NCI-H2107 treated with DMSO at 0.1 percent for 48 hours (cell line): Measurements from ENCODE around the gene ZNF142.
A peak's percentile ranks its signal among the peaks of the same experiment; 100 is the strongest.

Experiments
- DNase-seq: peaks from one replicate; lab custom pipeline; 2025; ENCODE audit not compliant: unreplicated experiment; lab: John Stamatoyannopoulos, UW

ZNF142 gene, protein sequence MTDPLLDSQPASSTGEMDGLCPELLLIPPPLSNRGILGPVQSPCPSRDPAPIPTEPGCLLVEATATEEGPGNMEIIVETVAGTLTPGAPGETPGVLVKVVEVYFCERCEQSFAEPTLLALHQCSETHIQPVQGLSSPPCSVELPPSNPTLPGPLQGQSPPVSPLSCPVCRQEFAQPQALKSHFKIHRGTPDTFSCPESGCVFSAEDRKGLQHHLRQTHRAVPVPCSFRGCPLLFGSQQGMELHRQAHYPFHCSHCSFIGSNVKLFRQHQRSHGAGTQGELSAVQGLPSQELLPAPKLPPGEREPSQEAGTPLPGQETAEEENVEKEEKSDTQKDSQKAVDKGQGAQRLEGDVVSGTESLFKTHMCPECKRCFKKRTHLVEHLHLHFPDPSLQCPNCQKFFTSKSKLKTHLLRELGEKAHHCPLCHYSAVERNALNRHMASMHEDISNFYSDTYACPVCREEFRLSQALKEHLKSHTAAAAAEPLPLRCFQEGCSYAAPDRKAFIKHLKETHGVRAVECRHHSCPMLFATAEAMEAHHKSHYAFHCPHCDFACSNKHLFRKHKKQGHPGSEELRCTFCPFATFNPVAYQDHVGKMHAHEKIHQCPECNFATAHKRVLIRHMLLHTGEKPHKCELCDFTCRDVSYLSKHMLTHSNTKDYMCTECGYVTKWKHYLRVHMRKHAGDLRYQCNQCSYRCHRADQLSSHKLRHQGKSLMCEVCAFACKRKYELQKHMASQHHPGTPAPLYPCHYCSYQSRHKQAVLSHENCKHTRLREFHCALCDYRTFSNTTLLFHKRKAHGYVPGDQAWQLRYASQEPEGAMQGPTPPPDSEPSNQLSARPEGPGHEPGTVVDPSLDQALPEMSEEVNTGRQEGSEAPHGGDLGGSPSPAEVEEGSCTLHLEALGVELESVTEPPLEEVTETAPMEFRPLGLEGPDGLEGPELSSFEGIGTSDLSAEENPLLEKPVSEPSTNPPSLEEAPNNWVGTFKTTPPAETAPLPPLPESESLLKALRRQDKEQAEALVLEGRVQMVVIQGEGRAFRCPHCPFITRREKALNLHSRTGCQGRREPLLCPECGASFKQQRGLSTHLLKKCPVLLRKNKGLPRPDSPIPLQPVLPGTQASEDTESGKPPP (N-terminal part only)

DNA sequence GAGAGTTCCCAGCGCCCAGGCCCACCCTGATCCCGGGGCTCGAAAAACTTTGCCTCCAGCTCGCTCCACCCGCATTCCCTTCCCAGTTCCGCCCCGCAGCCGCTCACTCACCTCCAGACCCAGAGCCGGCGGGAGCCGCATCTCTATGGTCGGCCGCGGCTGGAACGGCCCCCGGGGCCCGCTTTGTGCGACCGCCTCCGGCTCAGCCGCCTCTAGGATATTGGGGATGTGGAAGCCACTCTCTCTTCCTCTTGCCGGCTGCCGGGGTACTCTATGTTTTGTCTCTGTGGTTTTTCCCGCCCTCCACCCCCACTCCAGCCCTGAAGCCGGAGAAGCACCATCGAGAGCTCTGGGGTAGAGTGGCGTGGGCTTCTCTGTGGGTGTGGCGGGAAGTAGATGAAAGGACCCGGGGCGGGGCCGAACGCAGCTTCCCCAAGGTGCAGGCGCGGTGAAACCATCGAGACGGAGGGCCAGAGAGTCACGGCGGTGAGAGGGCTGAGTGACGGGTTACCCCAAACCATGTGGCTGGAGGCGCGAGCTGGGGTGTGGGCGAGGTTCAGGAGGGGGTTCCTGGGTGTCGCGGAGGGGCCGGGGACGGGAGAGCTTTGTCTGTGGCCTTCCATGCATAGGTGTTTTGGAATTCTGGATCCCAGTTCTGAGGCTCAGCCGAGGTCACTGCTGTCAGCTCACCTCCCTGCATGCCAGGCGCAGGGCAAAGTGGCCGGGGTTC is at the start of gene ZNF142, which contains the start of gene BCS1L:
Gene ZNF142, minus strand, starts transcription at position 366 of the 730 bp plus-strand sequence. CDS start 3,194 bp downstream, outside the sequence.
Gene BCS1L, plus strand, starts transcription at position 426 of the 730 bp plus-strand sequence. CDS start 1,305 bp downstream, outside the sequence.
- peak; percentile 82 for DNase-seq

DNA sequence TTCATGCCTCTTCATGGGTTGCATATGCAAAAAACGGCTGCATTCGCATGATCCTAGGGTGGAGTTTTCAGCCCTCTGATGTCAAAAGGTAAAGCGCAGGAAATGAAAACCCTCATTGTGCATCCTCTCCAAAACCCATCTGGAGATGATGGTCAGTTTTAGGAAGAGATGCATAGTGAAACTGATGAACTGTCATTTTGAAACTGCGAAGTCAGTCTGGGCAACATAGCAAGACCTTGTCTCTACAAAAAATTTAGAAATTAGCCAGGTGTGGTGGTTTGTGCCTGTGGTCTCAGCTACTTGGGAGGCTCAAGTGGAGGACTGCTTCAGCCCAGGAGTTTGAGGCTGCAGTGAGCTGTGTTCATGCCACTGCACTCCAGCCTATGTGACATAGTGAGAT is 48.7 kb upstream of the ZNF142 start:
- DNase-seq = no peak

DNA sequence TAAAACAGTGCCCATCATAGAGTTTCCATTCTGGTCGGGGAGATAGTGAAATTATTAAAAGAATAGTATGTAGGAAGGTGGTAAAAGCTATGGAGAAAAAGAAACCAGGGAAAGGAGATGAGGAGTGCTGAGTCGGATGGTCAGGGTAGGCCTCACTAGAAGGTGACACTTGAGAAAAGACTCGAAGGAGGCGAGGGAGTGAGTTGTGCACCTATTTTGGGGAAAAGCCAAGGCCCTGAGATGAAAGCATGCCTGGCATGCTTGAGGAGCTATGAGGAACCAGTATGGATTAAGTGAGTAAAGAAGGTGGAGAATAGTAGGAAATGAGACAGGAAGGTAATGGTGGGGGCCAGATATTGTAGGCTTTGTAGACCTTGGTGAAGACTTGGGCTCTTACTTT is 43.9 kb upstream of the ZNF142 start:
- DNase-seq = no peak

DNA sequence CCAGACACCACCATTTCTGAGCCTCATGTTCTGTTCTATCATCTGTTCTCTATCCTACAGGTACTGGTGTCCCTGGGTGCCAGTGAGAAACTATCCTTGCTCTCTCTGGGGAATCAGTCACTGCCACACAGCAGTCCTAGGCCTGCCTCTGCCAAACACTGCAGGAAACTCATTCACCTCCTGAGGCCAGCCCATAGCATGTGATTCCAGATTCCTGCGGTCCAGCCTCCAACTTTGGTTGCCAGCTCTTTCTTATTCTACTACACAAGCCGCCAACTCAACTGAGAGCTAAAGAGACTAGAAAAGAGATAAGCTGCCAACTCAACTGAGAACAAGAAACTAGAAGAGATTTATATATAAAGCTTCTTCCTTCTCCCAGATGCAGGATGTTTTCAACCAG is 42.4 kb upstream of the ZNF142 start:
- DNase-seq = no peak

DNA sequence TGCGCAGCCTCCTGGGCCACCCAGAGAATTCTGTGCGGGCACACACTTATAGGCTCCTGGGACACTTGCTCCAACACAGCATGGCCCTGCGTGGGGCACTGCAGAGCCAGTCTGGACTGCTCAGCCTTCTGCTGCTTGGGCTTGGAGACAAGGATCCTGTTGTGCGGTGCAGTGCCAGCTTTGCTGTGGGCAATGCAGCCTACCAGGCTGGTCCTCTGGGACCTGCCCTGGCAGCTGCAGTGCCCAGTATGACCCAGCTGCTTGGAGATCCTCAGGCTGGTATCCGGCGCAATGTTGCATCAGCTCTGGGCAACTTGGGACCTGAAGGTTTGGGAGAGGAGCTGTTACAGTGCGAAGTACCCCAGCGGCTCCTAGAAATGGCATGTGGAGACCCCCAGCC is 39.5 kb upstream of the ZNF142 start:
- DNase-seq = no peak

DNA sequence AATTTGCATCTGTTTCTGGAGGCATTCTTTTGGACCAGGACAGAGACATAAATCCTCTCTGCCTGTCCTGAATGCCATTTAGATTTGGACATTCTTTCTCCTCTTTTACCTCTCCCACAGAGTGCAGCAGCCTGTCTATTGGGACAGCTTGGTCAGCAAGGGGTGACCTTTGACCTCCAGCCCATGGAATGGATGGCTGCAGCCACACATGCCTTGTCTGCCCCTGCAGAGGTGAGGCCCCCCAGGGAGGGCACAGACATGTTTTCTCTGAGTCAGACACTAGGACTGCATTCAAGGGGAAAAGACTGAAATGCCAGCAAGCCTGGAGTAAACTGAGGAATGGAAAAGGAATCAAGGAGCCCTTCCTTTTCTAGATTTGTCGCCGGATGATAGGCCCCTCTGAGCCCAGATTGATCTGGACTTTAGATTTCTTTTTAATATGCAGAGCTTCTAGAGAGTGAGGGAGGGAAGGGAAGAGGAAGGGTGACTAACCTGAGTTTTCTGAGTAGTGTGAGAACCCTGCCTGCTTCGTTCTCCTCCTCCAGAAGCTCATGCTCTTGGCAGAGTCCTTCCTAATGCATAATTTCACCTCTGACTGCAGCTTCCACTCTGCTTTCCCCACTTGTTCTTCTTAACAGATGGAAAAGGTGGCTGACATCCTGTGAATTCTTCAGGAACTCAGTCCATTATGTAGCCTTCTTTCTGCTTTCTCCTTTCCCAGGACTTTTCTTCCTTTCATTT is 35.2 kb upstream of the ZNF142 start:
- no peak for DNase-seq

DNA sequence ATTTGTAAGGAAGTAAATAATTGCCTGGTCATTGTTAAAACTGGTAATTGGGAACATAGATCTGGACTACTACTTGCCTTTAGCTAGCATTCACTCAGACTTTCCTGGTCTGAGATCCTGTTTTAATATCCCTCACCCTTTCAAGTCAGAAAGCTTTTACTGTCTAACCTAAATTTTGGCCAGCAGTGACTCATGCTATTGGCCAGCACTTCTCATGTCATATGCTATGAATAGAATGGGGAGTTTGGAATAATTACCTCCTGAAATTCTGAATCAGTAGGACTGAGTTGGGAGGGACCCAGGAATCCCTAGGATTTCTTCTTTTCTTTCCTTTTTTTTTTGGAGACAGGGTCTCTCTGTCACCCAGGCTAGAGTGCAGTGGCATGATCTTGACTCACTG is 31.8 kb upstream of the ZNF142 start:
- no peak for DNase-seq

DNA sequence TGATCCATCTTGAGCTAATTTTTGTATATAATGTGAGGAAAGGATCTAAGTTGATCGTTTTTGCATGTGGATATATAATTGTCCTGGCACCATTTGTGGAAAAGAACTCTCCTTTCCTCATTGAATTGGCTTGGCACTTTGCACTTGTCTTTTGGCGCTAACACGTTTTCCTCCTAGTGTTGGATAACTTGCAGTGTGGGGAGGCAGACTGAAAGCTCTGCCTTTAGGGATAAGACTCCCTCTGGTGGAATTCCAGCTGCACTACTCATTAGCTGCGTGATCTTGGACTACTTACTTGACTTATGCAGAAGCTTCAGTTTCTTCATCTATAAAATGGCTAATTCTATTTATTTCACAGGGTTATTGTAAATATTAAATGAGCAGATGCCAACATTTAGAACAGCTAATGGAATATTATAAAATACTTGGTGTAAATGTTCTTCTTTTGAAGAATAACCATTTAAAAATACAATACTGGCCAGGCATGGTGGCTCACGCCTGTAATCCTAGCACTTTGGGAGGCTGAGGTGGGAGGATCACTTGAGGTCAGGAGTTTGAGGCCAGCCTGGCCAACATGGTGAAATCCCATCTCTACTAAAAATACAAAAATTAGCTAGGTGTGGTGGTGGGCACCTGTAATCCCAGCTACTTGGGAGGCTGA is 28.1 kb upstream of the ZNF142 start:
- peak; percentile 38 for DNase-seq

DNA sequence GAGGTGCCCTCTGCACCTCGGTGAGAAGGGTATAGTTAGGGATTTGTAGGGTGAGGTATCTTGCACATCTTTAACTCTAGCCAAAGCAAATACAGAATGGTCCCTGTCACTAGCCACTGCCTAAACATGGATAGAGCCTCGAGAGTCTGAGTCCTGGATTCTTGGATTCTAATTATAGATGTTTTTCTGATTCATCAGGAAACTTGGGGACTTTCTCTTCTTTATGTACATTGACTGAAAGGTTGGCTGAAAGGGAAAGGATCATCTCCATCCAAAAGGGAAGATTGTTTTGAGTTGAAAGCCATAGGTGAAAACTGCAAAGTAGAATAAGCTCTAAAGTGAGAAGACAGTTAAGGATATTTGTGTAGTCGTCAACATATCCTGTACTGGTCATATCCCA is 20.6 kb upstream of the ZNF142 start:
- no peak for DNase-seq

DNA sequence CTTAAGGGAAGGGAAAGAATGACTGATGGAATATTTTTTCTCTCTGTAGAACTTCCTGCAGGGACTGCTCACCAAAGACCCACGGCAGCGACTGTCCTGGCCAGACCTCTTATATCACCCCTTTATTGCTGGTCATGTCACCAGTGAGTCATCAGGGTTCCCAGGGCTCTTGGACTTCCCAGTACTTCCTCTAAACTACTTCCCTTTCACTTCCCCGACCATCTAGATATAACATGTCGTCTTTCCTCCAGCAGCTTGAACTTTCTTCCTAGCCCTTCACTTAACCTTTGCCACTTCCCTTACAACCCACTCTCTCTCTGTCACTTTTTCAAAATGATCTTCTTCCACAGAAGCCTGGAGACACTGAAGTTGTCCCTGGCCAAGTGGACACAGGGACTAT is 19.7 kb upstream of the ZNF142 start:
- DNase-seq = no peak

DNA sequence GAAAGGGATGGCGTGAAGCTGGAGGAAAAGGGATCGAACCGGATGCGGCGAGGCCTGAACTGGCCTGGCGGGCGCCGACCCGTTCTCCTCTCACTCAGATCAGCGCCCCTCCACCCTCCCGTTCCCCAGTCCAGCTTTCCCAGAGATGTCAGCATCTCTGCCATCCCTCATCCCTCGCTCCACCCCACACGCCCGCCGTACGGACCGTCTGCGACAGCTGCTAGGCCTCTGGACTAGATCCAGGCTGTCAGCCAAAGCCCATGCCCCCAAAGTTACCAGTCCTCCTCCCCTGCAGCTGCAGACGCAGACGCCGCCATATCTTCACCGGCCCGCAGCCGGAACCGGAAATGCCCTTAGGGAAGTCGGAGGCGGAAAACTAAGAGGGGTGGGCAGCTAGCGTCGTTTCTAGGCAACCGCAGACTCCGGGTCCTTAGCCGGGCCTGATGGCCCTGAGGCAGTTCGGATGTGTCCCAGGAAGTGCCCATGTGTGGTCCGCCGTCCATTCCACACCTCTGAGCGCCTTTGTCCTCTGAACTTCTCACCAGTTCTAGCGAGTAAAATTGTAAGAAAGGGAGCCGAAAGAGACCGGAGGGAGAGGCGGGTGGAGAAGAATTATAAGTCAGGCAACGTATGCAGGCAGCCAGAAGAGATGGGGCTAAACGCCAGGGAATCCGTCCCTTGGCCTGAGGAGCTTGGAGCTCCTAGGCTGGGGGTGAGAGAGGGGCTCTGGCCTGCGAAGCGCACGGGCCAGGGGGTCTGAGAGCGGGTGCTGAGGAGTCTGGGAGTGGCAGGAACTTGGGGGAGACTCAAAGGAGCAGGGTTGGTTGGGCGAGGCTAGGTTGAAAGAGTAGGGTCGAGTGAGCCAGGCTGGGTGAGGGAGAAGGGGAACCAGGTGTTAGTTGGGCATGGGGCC is 12.5 kb upstream of the ZNF142 start, which contains the start of the genes RNF25 and STK36:
Gene RNF25, minus strand, starts transcription at position 349 of the 913 bp plus-strand sequence. Its CDS starts 32 bp downstream, at position 317.
Gene STK36, plus strand, starts transcription at position 433 of the 913 bp plus-strand sequence. CDS start 744 bp downstream, outside the sequence.
- peak; percentile 80 for DNase-seq

DNA sequence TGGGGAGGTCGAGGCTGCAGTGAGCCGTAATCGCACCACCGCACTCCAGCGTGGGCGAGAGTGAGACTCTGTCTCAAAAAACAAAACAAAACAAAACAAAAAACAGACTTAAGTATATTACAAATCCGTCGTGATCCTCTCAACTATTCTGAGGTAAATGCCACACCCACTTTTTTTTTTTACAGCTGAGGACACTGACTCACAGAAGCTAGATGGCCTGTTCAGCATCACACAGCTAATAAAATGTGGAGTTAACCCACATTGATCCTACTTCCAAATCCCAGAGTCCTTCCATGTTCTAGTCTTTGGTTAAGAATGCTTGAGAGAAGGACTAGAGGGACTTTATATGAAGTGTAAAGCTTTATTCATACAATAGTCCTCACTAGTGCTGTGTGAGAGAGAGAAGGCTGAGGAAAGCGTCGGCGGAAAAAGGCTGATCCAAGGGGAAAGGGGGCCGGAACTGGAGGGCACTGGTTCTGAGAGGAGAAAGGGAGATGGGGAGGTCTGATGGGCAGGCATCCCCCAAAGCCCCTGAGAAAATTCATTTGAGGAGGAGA is 11.8 kb upstream of the ZNF142 start:
- no peak for DNase-seq

DNA sequence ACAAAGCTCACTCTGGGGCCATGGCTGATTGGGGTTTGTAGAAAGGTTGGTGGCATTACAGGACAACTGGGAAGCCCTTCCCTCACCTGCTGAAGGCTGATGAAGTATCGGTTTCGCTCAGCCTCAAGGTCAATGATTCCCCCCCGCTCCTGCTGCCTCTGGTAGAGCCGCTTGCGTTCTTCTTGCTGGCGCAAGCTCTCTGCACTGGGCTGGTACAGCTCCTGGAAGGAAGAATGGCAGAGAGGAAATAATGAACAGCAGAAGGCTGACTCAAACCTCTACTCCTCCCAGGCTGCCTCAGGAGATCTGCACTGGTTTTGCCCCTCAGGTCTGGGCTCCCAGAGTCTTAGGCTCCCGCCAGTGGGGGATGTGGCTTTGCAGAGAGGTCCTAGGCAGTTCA is 5.2 kb upstream of the ZNF142 start:
- no peak for DNase-seq

DNA sequence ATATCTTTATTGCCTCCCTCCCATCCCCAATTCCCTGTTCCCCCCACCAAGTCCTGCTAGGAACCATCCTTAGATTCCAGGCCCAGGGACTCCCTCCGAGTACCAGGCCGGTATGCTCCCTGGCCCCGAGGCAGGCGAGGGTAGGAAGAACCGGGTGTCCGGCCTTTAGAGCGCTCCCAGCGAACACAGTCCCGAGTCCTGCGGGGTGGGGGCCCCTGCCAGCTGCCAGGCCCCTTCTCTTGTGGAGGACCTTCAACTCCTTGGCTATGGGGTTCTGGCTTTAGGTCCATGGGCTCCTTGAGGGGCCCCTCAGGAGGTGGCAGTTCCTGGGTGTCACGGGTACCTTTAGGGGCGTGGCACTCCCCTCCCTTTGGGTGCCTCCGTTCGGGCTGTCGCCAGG is 4.5 kb upstream of the ZNF142 start:
- DNase-seq = no peak

DNA sequence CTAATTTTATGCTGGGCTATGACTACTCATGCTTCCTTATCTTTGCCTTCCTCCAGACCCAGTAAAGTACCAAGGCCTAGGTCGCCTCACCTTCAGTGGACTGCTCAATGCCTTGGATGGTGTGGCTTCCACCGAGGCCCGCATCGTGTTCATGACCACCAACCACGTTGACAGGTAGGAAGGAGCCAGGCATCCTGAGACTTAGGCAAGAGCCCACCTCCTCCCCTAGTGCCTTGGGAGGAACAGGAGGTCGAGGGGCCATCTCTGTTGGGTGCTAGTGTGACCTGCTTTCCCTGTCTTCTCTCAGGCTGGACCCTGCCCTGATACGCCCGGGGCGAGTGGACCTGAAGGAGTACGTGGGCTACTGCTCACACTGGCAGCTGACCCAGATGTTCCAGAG is 3.4 kb upstream of the ZNF142 start:
- no peak for DNase-seq

DNA sequence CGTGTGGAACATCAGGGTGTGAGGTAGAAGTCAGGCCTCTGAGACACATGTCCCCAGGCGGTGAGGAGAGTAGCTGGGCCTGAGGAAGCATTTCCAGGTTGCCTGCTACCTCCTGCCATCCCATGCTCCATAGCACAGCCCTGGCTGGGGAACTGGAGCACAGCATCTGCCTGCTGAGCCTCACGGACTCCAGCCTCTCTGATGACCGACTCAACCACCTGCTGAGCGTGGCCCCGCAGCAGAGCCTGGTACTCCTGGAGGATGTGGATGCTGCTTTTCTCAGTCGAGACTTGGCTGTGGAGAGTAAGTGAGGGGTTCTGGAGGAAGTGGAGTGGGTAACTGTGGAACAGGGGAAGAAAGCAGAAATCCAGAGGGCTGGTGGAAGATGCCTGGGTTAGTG is 3.0 kb upstream of the ZNF142 start:
- no peak for DNase-seq

DNA sequence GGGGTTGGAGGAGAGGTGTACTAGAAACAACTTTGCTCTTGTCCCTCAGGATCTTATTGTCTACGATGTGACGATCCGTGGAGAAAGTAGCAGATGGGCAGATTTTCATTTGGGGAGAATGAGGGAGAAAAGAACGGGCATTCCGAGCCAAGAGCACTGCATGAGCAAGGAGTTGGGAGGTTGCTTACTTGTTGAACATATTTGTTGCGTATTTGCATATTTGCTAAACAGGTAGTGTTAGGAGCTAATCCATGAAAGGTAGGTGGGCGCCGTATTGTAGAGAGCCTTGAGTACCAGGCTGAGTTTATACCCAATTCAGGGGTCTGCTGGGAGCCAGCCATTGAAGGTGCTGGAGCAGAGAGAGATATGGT is 550 bp upstream of the ZNF142 start:
- no peak for DNase-seq

DNA sequence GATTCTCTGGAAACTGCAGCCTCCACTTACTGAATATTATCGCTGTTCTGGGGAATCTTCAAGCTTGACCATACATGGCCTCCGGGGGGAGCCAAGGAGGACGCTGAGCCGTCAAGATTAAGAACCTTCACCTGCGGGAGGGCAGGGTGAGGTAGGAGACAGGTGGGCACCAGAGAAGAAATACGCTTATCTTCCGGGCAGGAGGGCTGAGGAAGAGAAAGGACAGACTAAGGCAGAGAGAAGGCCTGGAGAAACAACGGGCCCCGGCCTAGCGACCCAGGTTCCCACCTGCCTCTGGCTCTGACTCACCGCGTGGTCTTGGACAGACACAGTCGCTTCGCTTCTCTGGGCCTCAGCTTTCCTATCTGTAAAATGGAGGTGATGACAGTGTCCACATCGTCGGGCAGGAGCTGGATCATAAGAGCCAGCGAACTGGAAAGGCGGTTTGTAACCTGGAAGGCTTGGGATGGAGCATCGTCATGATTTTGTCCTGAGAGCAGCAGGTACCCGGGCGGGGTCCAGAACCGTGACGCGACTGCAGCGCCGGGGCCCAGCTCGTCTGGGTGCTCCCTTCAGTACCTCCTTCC is 659 bp downstream of the ZNF142 start:
- peak; percentile 19 for DNase-seq
